ENCODE data around the gene HLA-DMB. TPM values are rescaled to one million over a fixed set of nuclear protein-coding genes. Genes with fewer than 3 reads are reported as not detected.
A peak's percentile ranks its signal among the peaks of the same experiment; 100 is the strongest.

HLA-DMB gene
- polyA plus RNA-seq, 1 of the 3 experiments (the other 2 are of a cell fraction), result not detected

- H2AFZ ChIP-seq (ENCODE audit: low read depth), result no peak overlapping the region
- DNase-seq, result peak; percentile 74
- no peaks in the 10 kb centered on the region for H3K9me2 ChIP-seq
- H3K79me2 ChIP-seq (ENCODE audit: insufficient read depth), result peaks cover 70% of the 10 kb centered on the region
- H3K36me3 ChIP-seq (replicated peaks in 1 of 2; ENCODE audit: control insufficient read depth in 1 of 2, insufficient read depth in 2 of 2, low read length in 1 of 2), result peaks cover 29 to 38% of the 10 kb centered on the region in 2 experiments
- peaks cover 36% of the 10 kb centered on the region for H4K20me1 ChIP-seq (ENCODE audit: insufficient read depth)
- peak overlapping the region; percentile 80 to 83 for H3K4me3 ChIP-seq (ENCODE audit: low read depth in 2 of 2, low read length in 1 of 2)
- TF ChIP-seq POLR2AphosphoS5 (IDR thresholded peaks at IDR 0.05; ENCODE audit: low read depth, low read length) (peak; percentile 54; the same call in 1 of the 2 replicates), RCOR1 (IDR thresholded peaks at IDR 0.05; ENCODE audit: low read length) (no peak), TAF1 (IDR thresholded peaks at IDR 0.05; ENCODE audit: borderline replicate concordance, low read depth, low read length) (peak; percentile 69), NFIC (IDR thresholded peaks at IDR 0.05; ENCODE audit: borderline replicate concordance) (0 out of 2 replicates have a peak, but pooled peaks have one; percentile 5), FOXJ3 (CRISPR knock-in tag; IDR thresholded peaks at IDR 0.05) (no peak), RXRA (IDR thresholded peaks at IDR 0.05; ENCODE audit: borderline replicate concordance, low read depth) (no peak), EP300 (IDR thresholded peaks at IDR 0.05; ENCODE audit: borderline replicate concordance in 1 of 2, low read depth in 1 of 2, low read length in 1 of 2) (peak; percentile 27 to 50; a peak in 2 of 4 replicates), CHD2 (IDR thresholded peaks at IDR 0.05; ENCODE audit: low read length, partially characterized antibody) (peak; percentile 84), YY1 (IDR thresholded peaks at IDR 0.05; ENCODE audit: low read depth) (peak; percentile 84; the same call in 1 of the 2 replicates), MXI1 (IDR thresholded peaks at IDR 0.05; ENCODE audit: low read depth, low read length) (no peak; the same call in 1 of the 2 replicates), SIN3A (IDR thresholded peaks at IDR 0.05; ENCODE audit: borderline replicate concordance, low read depth, low read length) (peak; percentile 46; the same call in 1 of the 2 replicates)
- ChIA-PET CTCF (interaction anchor here (0.7 to 12.0 kb wide), 9 partner anchors 13 to 284 kb away, joined by 3 to 203 read pairs (median 11); partner anchors contain the start of genes HLA-DMA and TAP2), POLR2A (interaction anchor here (0.6 to 4.7 kb wide), 9 partner anchors 14 to 1423 kb away, joined by 3 to 50 read pairs (median 6); partner anchors contain the start of genes ATF6B, ATP6V1G2, NFKBIL1 and RPS18)
- H3K4me2 ChIP-seq, result peak overlapping the region; percentile 97
- H3K9ac ChIP-seq, result peak overlapping the region; percentile 94
- peaks cover 45% of the 10 kb centered on the region for H3F3A ChIP-seq (replicated peaks; ENCODE audit: insufficient read depth)
- H3K4me1 ChIP-seq (ENCODE audit: control insufficient read depth in 1 of 2, insufficient read depth in 2 of 2, low read depth in 1 of 2, low read length in 1 of 2), result peaks cover 15 to 19% of the 10 kb centered on the region in 2 experiments; a peak in 3 of 4 replicates
- no peaks in the 10 kb centered on the region for H3K9me3 ChIP-seq
- H3K27ac ChIP-seq (ENCODE audit: low read depth in 2 of 2, low read length in 1 of 2), result peak overlapping the region; percentile 97 to 99
- WGBS (ENCODE audit: low lambda C conversion rate), result 2% methylated on average over 33 of the region's 43 CpGs
- no peaks in the 10 kb centered on the region for H3K27me3 ChIP-seq (ENCODE audit: insufficient read depth)
These were observed 29.8 kb upstream of the HLA-DMB start for GRCh38 chr6:32970413-32971241.

- peaks cover 22 to 30% of the 10 kb centered on the region in 2 experiments for H3K36me3 ChIP-seq (replicated peaks in 1 of 2; ENCODE audit: control insufficient read depth in 1 of 2, insufficient read depth in 2 of 2, low read length in 1 of 2)
- H3K27ac ChIP-seq (ENCODE audit: low read depth in 2 of 2, low read length in 1 of 2), result peak overlapping the region; percentile 97 to 99
- no peaks in the 10 kb centered on the region for H3K9me2 ChIP-seq
- DNase-seq, result peak; percentile 35
- no peaks in the 10 kb centered on the region for H3K9me3 ChIP-seq
- H3K4me1 ChIP-seq (ENCODE audit: control insufficient read depth in 1 of 2, insufficient read depth in 2 of 2, low read depth in 1 of 2, low read length in 1 of 2), result peaks cover 7 to 12% of the 10 kb centered on the region in 2 experiments; a peak in 3 of 4 replicates
- H3K4me3 ChIP-seq (ENCODE audit: low read depth in 2 of 2, low read length in 1 of 2), result peak overlapping the region; percentile 80 to 83
- CTCF ChIA-PET, result interaction anchor here (0.7 to 12.0 kb wide), 9 partner anchors 14 to 285 kb away, joined by 3 to 203 read pairs (median 7); partner anchors contain the start of genes HLA-DMA and TAP2
- peak overlapping the region; percentile 97 for H3K4me2 ChIP-seq
- H3K27me3 ChIP-seq (ENCODE audit: insufficient read depth), result no peaks in the 10 kb centered on the region
- H3F3A ChIP-seq (replicated peaks; ENCODE audit: insufficient read depth), result peaks cover 42% of the 10 kb centered on the region
- H4K20me1 ChIP-seq (ENCODE audit: insufficient read depth), result peaks cover 28% of the 10 kb centered on the region
- H3K79me2 ChIP-seq (ENCODE audit: insufficient read depth), result peaks cover 69% of the 10 kb centered on the region
- POLR2A ChIA-PET, result interaction anchor here (0.6 to 4.7 kb wide), 4 partner anchors 15 to 774 kb away, joined by 3 to 42 read pairs (median 3); no protein-coding TSS in a partner anchor
- H3K9ac ChIP-seq, result peak overlapping the region; percentile 94
- H2AFZ ChIP-seq (ENCODE audit: low read depth), result no peak overlapping the region
- WGBS (ENCODE audit: low lambda C conversion rate), result 4% methylated on average over 18 of the region's 19 CpGs
- TF ChIP-seq EP300 (IDR thresholded peaks at IDR 0.05; ENCODE audit: borderline replicate concordance in 1 of 2, low read depth in 1 of 2, low read length in 1 of 2) (peak; percentile 10 to 59; a peak in 2 of 4 replicates), RAD21 (IDR thresholded peaks at IDR 0.05; ENCODE audit: low read length) (0 out of 2 replicates have a peak, but pooled peaks have one; percentile 6), MAX (IDR thresholded peaks at IDR 0.05; ENCODE audit: low read depth) (0 out of 2 replicates have a peak, but pooled peaks have one; percentile 43), REST (IDR thresholded peaks at IDR 0.05; ENCODE audit: low read depth, low read length) (peak; percentile 60; the same call in 1 of the 2 replicates), RXRA (IDR thresholded peaks at IDR 0.05; ENCODE audit: borderline replicate concordance, low read depth) (no peak), SIN3A (IDR thresholded peaks at IDR 0.05; ENCODE audit: borderline replicate concordance, low read depth, low read length) (peak; percentile 61; the same call in 1 of the 2 replicates), IRF3 (IDR thresholded peaks at IDR 0.05; ENCODE audit: low read depth, low read length) (no peak)
These were observed 29.0 kb upstream of the HLA-DMB start for GRCh38 chr6:32969685-32970412.

Measured in SK-N-SH (cell line).